ENCODE measurements around the gene RLN1. TPM values are rescaled to one million over a fixed set of nuclear protein-coding genes. Genes with fewer than 3 reads are reported as not detected.
A peak's percentile ranks its signal among the peaks of the same experiment; 100 is the strongest.
"Not testable (repeated sequence)": the region's sequence is repeated elsewhere in the genome, so short reads cannot be mapped to it uniquely, and the experiment has no call there.

The RLN1 gene
- total and polyA plus RNA-seq, 10 donors = 0.30 to 1.1 (median 0.52) TPM; not detected in 5

GRCh38 chr9:5315187-5315923 is 24.3 kb downstream of the RLN1 start:
- no peak overlapping the region for H3K27ac ChIP-seq
- no peak overlapping the region for H3K4me3 ChIP-seq
- H3K36me3 ChIP-seq = peaks cover 0 to 15% (median 0%) of the 10 kb centered on the region in 6 donors
- H3K9me3 ChIP-seq = peaks cover 5 to 34% (median 31%) of the 10 kb centered on the region in 8 donors
- DNase-seq = no peak
- no peaks in the 10 kb centered on the region for H3K27me3 ChIP-seq (replicated peaks in 1 of 7)
- no peaks in the 10 kb centered on the region for H3K4me1 ChIP-seq
- intact Hi-C loops (cut with DNase I; ENCODE audit: low total_unique reads) = no loop called here
- TF ChIP-seq CTCF (IDR thresholded peaks at IDR 0.05 in 8 of 11, conservative IDR thresholded peaks at IDR 0.05 in 3 of 11) (no peak), POLR2AphosphoS5 (IDR thresholded peaks at IDR 0.05) (no peak), POLR2A (IDR thresholded peaks at IDR 0.05) (no peak)
- WGBS, 5 donors = 61 to 68% (median 67%) methylated on average over 4 of the region's 4 CpGs

DNA sequence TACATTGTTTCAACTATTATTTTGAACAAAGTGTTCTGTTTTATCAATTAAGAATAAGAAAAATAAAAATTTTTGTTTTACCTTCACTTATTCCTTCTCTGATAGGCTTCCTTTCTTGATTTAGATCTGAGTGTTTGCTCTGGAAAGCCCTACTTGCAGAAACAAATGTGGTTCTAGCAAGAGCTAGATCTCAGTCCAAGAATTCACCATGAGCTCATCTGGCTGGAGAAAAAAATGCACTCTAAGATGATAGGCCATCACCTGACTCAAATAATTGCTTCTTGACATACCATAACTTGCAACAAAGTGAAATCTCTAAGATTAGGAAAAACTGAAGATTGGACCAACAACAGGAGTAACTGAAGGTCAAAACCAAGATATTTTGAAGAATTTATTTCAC is 28.8 kb downstream of the RLN1 start:
- Histone ChIP-seq H3K4me3 (no peak overlapping the region), H3K9me3 (peaks cover 5 to 22% (median 20%) of the 10 kb centered on the region in 8 donors), H3K27me3 (replicated peaks in 1 of 7) (no peaks in the 10 kb centered on the region), H3K4me1 (no peaks in the 10 kb centered on the region), H3K27ac (no peak overlapping the region), H3K36me3 (peaks cover 0 to 9% (median 0%) of the 10 kb centered on the region in 6 donors)
- intact Hi-C loops (cut with DNase I; ENCODE audit: low total_unique reads) = no loop called here
- no peak for DNase-seq
- no peak for TF ChIP-seq CTCF (IDR thresholded peaks at IDR 0.05 in 8 of 11, conservative IDR thresholded peaks at IDR 0.05 in 3 of 11)
- no peak for TF ChIP-seq POLR2AphosphoS5 (IDR thresholded peaks at IDR 0.05)
- TF ChIP-seq POLR2A (IDR thresholded peaks at IDR 0.05) = no peak

- no peak overlapping the region for H3K27ac ChIP-seq
- no peaks in the 10 kb centered on the region for H3K27me3 ChIP-seq (replicated peaks in 1 of 7)
- intact Hi-C loops (cut with DNase I; ENCODE audit: low total_unique reads) = no loop called here
- no peaks in the 10 kb centered on the region for H3K36me3 ChIP-seq
- DNase-seq = no peak
- no peak overlapping the region for H3K4me3 ChIP-seq
- peaks cover 0 to 12% (median 4%) of the 10 kb centered on the region in 6 donors for H3K4me1 ChIP-seq
- TF ChIP-seq POLR2A (IDR thresholded peaks at IDR 0.05) = no peak
- no peak for TF ChIP-seq POLR2AphosphoS5 (IDR thresholded peaks at IDR 0.05)
- no peak for TF ChIP-seq CTCF (IDR thresholded peaks at IDR 0.05 in 8 of 11, conservative IDR thresholded peaks at IDR 0.05 in 3 of 11)
- H3K9me3 ChIP-seq = no peaks in the 10 kb centered on the region
- 84 to 93% (median 91%) methylated on average over 2 of the region's 2 CpGs for WGBS, 5 donors
These were observed 33.9 kb downstream of the RLN1 start for GRCh38 chr9:5305741-5306140.

DNA sequence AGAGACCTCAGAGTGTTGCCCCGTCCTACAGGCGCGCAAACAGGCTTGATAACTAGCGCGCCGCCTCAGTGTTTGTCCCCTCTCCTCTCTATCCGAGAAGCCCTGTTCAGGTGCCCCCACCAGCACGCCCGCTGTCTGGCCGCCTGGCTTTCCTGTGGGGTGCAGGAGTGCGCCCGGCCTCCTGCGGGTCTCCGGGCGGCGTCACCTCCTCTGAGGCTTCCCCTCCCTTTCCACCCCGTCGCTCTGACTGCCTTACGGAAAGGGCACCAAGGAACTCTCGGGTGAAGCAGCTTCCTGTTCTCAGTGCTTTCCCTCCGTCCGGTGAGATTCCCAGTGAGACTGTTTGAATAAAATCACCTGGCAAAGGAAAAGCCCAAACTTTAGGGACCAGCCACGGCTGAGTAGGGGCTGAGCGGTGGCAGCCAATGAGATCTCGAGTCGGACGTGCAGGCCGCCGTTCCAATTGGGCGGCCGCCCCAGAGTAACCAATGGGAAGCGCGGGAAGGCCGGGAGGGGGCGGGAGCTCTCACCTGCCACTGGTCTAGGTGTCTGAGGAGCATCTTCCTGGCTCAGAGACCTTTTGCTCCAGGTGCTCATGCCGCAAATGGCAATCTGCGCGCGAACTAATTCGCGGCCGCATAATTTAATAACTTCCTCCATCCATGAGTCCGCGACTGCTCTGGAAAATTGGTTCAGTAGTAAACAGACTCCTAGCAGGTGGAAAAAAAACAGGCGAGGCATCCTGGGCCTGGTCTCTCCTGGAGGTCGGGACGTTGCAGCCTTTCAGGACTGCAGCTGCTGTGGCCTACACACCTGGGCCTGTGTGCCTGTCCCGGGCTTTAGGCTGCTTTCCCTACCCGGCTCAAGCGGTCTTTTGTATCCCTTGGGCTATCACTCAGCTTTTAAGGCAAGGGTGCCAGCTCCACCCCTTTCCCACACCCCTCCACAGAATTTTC is 35.6 kb downstream of the RLN1 start, which contains the start of gene RLN2:
TSS of gene RLN2 (minus strand) at position 877 of the 956 bp plus-strand sequence. CDS start at position 741, 136 bp downstream.
- WGBS, 5 donors = 23 to 41% (median 28%) methylated on average over 15 of the region's 50 CpGs
- H3K36me3 ChIP-seq; H3K27ac ChIP-seq; intact Hi-C loops (cut with DNase I; ENCODE audit: low total_unique reads); H3K9me3 ChIP-seq; DNase-seq; H3K27me3 ChIP-seq (replicated peaks in 1 of 7): not testable (repeated sequence)
- Histone ChIP-seq H3K4me3 (peak within 1 kb of the TSS in 2 of 8 donors; percentile 14 to 57), H3K4me1 (peaks cover 0 to 12% (median 4%) of the 10 kb centered on the region in 6 donors)

All from spleen (tissue), 11 donors.